Activated CD8-positive, alpha-beta memory T cell treated with anti-CD3 and anti-CD28 coated beads, Interleukin-2, amount 50 U/mL, for 4 hours (primary cell): ENCODE measurements around the gene LHX4.

Experiments used
- DNase-seq: peaks from one replicate; pipeline ENCODE4 v3.0.0-alpha.2; 2020

LHX4 gene

GRCh38 chr1:180259431-180260338 is 29.6 kb downstream of the LHX4 start:
- no peak for DNase-seq

- no peak for DNase-seq
Measured at GRCh38 chr1:180260541-180260940, 30.5 kb downstream of the LHX4 start.

DNA sequence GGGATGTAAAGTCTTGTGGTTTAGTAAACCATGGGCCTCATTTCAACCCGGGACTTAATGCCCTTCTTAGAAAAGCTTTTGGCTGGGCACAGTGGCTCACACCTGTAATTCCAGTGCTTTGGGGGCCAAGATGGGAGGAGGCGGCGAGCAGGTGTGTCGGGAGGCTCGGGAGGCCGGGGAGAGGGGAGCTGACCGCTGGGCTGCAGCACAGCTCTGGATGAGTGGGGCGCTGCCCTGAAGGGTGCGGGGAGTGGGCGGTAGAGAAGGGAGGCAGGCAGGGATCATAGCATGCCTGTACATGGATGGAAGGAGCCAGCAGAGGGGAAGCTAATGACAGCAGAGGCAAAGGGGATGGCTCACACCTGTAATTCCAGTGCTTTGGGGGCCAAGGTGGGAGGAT is 31.0 kb downstream of the LHX4 start:
- no peak for DNase-seq

DNA sequence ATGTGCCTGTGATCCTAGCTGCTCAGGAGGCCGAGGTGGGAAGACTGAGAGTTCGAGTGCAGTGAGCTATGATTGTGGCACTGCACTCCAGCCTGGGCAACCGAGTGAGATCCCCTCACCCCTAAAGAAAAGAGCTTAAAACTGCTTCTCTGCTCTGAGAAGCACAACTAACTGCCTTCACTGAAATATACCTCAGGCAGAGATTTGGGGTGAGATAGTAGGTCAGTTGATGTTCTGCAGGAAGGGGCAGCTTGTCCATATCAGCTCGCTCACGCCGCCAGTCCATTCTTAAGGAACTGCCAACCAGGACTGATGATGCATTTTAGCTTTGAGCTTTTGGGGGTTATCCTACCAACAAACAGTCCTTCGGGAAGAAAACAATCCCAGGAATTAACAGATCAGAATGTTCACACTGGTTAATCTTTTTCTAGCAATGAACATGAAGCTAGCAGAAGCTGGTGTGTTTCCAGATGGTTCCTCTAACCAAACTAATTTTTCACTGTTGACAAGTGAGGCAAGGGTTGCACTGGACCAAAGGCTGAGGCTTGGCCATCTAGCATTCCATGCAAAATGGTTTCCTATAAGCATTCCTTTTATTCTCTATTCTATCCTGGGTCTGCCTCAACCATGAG is 31.6 kb downstream of the LHX4 start:
- DNase-seq: no peak

GRCh38 chr1:180262628-180263488 is 32.8 kb downstream of the LHX4 start:
- DNase-seq: no peak

DNA sequence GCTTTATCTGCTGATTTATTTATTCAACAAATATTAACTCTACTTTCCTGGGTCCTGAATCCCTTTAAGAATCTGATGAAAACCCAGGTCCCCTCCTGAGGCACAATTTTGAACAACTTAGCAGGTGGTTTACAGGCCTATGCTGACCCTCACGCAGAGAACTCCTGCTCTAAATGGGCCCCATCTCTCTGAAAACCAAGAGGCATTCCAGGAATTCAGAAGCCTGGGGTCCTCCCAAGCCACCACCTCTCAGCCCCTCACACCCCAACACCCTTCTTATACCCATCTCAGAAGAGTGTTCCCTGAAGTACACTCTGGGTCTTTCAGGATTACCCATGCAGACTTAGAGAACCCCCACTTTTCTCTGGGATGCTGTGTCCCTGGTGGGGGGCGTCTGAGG is 34.5 kb downstream of the LHX4 start:
- DNase-seq: no peak

GRCh38 chr1:180265201-180265600 is 35.1 kb downstream of the LHX4 start:
- DNase-seq: no peak

DNA sequence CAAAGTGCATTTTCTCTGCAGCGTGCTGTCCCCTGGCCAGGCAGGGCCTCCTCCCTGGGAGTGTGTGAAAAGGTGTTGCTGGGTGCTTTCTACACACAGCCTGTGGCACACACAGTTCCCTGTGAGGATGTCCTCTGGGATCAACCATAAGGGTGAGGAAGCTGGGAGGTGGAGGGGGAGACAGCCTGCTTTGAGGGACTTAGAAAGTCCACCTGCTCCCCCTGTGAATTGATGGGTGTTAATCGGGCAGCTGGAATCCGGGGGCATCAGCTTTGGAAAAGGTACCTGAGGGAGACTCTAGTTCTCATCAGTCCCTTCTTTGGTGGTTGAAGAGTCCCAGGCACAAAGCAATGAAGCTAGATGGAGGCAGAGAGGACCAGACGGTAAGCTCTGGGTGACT is 35.8 kb downstream of the LHX4 start:
- no peak for DNase-seq

DNA sequence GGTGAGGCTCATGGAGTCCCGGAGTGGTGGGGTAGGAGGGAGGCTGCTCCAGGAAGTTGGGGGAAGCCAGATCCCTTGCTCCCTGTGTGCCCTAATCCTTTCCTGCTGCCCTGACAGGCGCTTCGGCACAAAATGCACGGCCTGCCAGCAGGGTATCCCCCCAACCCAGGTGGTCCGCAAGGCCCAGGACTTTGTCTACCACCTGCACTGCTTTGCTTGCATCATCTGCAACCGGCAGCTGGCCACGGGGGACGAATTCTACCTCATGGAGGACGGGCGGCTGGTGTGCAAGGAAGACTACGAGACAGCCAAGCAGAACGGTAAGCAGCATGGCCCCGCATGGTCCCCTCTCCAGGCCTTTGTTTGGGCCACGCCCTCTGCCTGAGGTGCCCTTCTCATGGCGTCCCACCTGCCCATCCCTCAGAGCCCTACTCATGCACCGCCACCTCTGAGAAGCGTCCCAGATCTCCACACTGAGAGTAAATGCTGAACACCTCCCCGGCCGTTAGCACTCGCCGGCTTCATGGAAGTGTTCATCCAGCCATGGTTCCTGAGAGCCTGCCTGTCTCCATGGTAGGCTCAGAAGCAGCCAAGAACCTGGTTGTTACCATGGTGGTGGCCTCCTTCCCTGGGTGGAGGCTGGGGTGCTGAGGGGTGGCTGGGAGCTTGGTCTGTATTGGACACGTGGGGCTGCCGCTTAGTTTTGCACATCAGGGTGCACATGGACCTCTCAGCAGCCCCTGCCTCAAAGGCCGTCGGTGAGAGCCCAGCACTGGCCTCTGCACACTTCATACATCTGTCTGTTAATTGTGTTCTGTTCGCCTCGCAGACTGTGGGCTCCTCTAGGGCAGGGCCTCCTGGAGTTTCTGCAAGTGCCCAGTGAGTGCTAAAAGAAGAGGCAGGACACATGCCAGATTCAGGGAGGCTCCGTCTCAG is 36.5 kb downstream of the LHX4 start:
- DNase-seq: no peak

DNA sequence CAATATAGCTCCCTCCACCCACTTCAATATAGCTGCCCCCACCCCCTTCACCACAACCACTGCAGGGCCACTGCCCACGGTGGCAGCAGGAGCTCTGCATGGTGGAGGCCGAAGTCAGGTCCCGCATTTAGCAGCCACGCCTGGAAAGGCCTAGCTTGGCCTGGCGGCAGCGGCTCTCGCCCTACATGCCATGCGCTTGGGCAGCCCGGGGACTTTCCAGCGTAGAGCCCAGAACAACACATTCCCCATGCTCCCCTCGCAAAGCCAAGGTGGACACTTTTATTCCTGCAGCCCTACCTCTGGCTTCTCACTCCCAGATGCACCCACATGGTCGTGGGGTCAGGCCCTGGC is 37.1 kb downstream of the LHX4 start:
- no peak for DNase-seq

DNA sequence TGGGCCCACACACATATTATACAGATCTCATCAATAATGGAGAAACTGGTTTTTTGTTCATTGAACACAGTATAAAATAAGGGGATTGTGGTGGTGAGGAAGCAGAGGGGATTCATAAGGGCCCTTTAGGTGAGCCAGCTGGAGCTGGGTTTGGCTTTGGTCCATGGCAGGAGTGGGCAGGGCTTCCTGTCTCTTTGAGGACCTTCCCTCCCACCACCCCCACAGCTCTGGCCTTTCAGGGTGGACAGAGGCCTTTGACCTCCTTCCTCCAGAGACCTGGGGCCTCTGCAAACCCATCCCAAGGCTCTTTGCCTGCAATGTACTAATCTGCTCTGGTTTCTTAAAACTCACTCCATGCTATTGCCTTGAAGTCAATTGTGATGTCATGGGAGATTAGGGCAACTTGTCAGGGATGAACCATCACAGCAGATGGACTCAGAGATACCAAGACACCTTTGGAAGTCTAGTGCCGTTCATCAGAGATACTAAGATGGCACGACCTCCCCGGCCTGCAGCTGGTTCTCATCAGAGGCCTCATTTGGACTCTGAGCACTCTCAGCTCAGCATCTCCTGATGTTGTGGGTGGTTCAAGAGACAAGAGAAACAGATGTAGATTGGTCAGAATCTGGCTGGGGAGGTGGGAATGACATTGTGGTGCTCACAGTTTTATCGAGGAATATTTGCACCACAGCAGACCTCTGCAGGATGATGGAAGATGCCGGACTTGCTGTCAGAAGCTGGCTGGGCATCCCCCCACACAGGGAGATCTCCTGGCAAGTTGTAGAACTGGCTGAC is 37.9 kb downstream of the LHX4 start:
- no peak for DNase-seq

DNA sequence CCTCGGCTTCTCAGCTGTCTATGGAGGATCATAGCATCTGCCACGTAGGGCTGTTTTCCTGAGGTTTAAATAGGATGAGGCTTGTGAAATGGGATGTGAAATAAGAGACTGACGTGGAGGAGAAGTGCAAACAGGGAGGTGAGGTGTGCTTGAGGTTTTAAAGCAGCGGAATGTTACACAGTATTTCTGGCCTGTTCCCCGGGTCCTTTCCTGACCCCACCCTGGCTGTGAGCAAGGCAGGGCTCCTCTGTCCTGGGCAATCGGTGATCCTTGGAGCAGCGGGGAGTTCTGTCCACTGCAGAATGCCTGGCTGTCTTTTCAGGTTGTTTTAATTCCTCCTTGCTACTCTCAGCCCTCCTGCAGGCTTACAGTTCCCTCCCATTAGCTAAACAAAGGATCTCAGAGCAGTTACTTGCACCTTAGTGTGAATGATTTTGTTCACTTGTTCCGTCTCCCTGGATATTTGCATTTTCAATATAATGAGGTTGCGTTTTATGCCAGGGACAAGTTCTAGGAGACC is 38.6 kb downstream of the LHX4 start:
- DNase-seq: no peak

DNA sequence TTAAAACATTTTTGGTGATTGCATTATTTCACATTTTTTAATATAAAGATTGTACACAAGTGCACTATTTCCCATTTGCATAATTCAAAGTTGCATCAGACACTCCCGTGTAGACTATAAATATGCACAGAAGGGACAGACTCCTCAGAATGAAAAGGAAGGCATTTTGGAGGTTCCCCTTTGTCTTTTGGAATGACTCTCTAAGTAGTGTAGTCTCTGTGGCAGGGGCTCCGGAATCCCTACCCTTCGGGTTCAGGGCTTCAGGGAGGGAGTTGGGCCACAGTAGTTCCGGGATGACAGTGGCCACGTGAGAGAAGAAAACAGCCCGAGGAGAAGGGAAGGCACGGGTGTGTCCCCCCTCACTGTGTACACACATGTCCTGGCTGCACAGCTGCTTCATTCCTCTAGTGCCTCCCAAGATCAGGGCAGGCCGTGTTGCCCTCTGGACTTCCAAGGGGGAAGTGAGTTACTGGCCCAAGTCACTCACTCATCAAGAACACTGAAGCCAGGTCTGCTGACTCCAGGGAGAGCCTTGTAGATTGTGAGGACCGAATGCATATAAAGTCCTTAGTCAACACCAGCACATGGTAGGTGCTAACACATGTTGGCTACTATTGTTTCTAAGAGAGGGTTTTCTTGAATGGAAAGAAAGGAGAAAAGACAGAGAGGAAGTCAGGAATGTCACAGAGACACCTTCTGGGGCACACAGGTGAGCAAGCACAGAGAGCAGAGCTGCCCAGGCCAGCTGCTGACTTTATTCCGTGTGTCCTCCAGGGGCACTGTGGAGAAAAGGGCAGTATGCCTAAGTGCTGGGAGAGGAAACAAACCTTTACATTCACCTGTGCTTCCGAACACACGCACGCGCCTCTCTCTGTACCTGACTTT is 39.8 kb downstream of the LHX4 start:
- DNase-seq: no peak

DNA sequence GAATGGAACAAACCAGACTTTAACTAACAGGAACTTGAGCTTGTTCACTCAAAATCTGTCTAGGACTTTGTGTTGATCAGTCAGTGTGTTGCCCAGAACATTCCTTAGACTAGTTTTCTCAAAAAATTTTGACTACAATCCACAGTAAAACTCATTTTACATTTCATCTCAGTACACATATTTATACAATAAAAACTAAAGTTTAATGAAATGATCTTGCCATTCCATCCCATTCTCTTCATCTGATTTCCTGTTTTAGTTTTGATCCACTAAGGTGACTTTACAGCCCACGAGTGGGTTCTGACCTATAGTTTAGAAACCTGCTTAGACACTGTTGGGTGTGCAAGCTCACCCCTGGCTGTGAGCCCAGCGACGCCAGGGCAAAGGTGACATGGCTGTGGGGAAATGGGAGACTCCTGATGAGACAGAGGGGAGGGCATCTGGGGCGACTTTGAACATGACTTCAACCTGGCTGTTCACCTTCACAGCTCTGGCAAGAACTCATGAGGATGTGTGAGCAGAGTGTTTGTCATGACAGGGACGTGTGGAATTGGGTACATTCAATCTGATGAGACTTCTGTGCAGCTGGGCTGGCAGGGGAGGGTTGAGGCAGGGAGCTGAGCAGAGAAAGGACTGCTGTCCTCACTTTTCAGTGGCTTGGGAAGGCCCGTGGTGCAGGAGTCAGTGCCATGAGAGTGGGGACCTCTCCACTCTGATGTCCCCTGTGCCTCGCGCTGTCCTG is 40.6 kb downstream of the LHX4 start:
- DNase-seq: no peak

DNA sequence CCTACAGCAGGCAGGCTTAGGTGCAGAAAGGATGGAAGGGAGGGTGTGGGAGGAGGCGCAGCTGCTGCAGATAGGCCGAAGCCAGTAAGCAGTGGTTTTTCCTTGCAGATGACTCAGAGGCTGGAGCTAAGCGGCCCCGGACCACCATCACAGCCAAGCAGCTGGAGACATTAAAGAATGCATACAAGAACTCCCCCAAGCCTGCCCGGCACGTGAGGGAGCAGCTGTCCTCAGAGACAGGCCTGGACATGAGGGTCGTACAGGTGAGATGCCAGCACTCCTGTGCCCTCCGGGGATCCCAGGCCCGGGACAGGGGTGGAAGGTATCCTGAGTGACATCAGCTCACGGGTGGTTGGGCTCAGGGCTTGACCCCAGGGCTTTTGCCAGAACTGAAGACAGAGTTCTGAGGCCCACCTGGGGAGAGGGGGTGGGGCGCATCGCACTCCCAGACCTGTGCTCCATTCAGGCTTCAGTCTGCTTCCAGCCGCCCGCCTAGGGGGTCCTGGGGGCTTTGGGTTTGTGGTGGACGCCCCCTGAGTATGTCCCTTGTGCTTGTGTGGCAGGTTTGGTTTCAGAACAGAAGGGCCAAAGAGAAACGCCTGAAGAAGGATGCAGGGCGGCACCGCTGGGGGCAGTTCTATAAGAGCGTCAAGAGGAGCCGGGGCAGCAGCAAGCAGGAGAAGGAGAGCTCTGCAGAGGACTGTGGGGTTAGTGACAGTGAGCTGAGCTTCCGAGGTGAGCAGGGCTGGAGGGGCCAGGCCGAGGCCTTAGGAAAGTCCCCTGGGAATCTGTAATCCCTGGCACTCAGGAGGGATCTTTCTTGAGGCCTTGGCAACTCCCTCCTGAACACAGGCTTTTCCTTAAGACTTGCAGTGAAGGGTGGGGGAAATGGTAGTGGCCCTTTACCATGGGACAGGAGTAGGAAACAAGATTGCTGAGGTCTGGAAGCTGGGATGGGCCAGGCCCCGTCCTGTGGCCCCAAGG is 41.5 kb downstream of the LHX4 start:
- no peak for DNase-seq

- no peak for DNase-seq
Measured at GRCh38 chr1:180272395-180272794, 42.3 kb downstream of the LHX4 start.

- DNase-seq: no peak
Measured at GRCh38 chr1:180273066-180273465, 43.0 kb downstream of the LHX4 start.

GRCh38 chr1:180274221-180274620 is 44.2 kb downstream of the LHX4 start:
- no peak for DNase-seq
